D721Med (cell line): Measurements from ENCODE around the gene TTC39A.

Experiments used
- DNase-seq: peaks from one replicate; pipeline ENCODE4 v3.0.0; 2011; ENCODE audit warnings: low spot score; ENCODE audit not compliant: insufficient read length
- FAIRE-seq: peaks from 2 replicates; lab custom pipeline; 2011; peaks lifted over from hg19 to GRCh38; lab: Jason Lieb, UNC
- CTCF ChIP-seq: IDR thresholded peaks from 2 replicates; pipeline ENCODE4 v1.5.1; 2012; ENCODE audit warnings: mild to moderate bottlenecking, control low read depth; ENCODE audit not compliant: insufficient read depth; ENCODE audit errors: missing control alignments

TTC39A gene

DNA sequence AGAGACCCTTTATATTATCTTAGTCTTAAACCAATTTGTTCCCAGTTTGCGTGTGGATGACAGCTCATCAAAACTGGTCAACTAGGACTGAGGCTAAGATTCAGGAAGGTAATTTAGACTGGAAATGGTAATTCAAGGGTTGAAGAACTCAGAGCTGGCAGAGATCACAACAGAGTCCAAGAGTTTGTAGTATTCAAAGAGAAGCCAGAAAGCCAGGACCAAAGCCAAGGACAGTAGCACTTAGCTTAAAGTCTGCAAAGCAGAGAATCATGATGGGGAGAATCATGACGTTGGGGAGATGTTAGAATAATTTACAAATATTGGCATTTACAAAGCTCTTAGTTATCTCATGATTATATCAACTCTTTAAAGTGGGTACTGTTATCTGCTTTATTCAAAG lies 61.7 kb downstream of the TTC39A start:
- DNase-seq, result no peak
- FAIRE-seq, result no peak
- no peak for TF ChIP-seq CTCF

DNA sequence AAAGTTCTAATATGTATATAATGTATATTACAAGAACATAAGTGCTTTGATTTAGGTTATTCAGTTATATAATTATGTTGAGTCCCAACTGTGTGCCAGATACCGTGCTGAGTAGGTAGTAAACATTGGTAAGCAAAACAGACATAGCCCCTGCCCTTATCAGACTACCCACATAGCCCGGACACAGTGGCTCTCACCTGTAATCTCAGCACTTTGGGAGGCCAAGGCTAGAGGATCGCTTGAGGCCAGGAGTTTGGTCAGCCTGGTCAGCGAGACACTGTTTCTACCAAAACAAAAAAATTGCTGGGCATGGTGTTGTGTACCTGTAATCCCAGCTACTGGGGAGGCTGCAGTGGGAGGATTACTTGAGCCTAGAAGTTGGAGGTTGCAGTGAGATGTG lies 63.6 kb downstream of the TTC39A start:
- no peak for TF ChIP-seq CTCF
- no peak for DNase-seq
- no peak for FAIRE-seq

- no peak for TF ChIP-seq CTCF
- DNase-seq, result no peak
- FAIRE-seq, result no peak
These were observed 64.2 kb downstream of the TTC39A start for GRCh38 chr1:51266181-51266580.

DNA sequence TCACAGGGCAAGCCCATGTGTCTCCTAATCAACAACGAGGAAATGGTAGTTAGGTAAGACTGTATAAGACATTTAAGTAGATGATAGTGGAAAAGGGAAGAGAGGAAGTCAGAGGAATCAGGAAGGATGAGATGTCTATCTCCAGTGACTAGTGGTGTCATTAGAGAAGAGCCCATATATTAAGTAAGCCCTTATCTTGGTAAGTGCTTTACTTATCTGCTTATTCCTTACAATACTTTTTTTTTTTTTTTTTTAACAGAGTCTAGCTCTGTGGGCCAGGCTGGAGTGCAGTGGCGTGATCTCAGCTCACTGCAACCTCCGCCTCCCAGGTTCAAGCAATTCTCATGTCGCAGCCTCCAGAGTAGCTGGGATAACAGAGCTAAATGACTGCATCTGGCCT lies 64.7 kb downstream of the TTC39A start:
- FAIRE-seq (no peak), DNase-seq (no peak)
- no peak for TF ChIP-seq CTCF

GRCh38 chr1:51264451-51264850 lies 65.9 kb downstream of the TTC39A start:
- FAIRE-seq (no peak), DNase-seq (no peak)
- no peak for TF ChIP-seq CTCF

DNA sequence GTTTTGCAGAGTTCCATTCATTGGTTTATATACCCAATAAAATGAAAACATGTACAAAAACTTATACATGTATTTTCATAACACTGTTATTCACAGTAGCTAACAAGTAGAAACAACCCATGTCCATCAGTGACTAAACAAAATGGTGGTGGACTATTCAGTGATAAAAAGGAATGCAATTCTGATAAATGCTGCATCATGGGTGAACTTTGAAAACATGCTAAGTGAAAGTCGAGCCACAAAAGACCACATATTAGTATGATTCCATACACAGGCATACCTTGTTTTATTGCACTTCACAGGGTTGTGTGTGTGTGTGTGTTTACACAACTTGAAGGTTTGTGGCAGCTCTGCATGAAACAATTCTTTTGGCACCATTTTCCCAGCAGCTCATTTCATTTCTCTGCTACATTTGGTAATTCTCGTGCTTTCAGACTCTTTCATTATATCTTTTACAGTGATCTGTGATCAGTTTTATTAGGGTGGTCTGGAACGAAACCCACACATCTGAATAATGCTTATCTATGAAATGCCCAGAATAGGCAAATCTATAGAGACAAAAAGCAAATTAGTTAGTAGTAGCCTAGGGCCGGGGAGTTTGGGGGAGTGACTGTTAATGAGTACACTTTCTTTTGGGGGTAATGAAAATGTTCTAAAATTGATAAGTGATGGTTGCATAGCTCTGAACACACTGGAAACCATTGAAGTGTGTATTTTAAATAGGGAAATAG lies 67.0 kb downstream of the TTC39A start:
- DNase-seq (no peak), FAIRE-seq (no peak)
- TF ChIP-seq CTCF, result no peak

GRCh38 chr1:51255331-51255730 lies 75.0 kb downstream of the TTC39A start:
- DNase-seq, result no peak
- FAIRE-seq, result no peak
- TF ChIP-seq CTCF, result no peak
